ENCODE measurements around the gene GIMAP8.
"Not testable (repeated sequence)": the region's sequence is repeated elsewhere in the genome, so short reads cannot be mapped to it uniquely, and the experiment has no call there.

GIMAP8 gene

GRCh38 chr7:150514748-150515222 lies 64.4 kb downstream of the GIMAP8 start, which contains the start of gene GIMAP7:
GIMAP7 (plus strand) TSS chr7:150514872; CDS start chr7:150519975, 5,103 bp downstream.
- DNase-seq (ENCODE audit: low read depth), result peak; percentile 36

GRCh38 chr7:150515248-150516147 lies 65.1 kb downstream of the GIMAP8 start:
- no peak for DNase-seq (ENCODE audit: low read depth)

- DNase-seq (ENCODE audit: low read depth), result no peak
These were observed 66.7 kb downstream of the GIMAP8 start for GRCh38 chr7:150516956-150517745.

GRCh38 chr7:150519310-150519709 lies 68.9 kb downstream of the GIMAP8 start:
- no peak for DNase-seq (ENCODE audit: low read depth)

GRCh38 chr7:150520145-150520544 lies 69.7 kb downstream of the GIMAP8 start:
- no peak for DNase-seq (ENCODE audit: low read depth)

GRCh38 chr7:150522931-150523330 lies 72.5 kb downstream of the GIMAP8 start:
- DNase-seq (ENCODE audit: low read depth), result not testable (repeated sequence)

- DNase-seq (ENCODE audit: low read depth), result no peak
These were observed 73.6 kb downstream of the GIMAP8 start for GRCh38 chr7:150524018-150524417.
